ENCODE data around the gene ASB18. TPM values are rescaled to one million over a fixed set of nuclear protein-coding genes. Genes with fewer than 3 reads are reported as not detected.

The ASB18 gene
- total RNA-seq, 1 donor from 2014 or later, result not detected

- POLR2A ChIA-PET, result no interaction called here
- Mint-ChIP-seq H3K27me3 (no peaks in the 10 kb centered on the region), H3K9me3 (no peaks in the 10 kb centered on the region), H3K36me3 (ENCODE audit: low read depth) (no peaks in the 10 kb centered on the region), H3K4me3 (no peak overlapping the region), H3K4me1 (no peaks in the 10 kb centered on the region), H3K27ac (no peak overlapping the region)
- CTCF ChIA-PET, result no interaction called here
- DNase-seq (no peak), ATAC-seq (ENCODE audit: low read depth) (no peak)
- intact Hi-C loops (cut with micrococcal nuclease), result no loop called here
- TF ChIP-seq CTCF (IDR thresholded peaks at IDR 0.05), result no peak
These were observed 34.8 kb upstream of the ASB18 start for GRCh38 chr2:236298924-236299475.

- H3K4me3 Mint-ChIP-seq, result no peak overlapping the region
- H3K27me3 Mint-ChIP-seq, result no peaks in the 10 kb centered on the region
- intact Hi-C loops (cut with micrococcal nuclease), result no loop called here
- ChIA-PET CTCF (no interaction called here), POLR2A (no interaction called here)
- H3K9me3 Mint-ChIP-seq, result no peaks in the 10 kb centered on the region
- no peak for ATAC-seq (ENCODE audit: low read depth)
- no peak overlapping the region for H3K27ac Mint-ChIP-seq
- no peak for TF ChIP-seq CTCF (IDR thresholded peaks at IDR 0.05)
- no peak for DNase-seq
- no peaks in the 10 kb centered on the region for H3K4me1 Mint-ChIP-seq
- H3K36me3 Mint-ChIP-seq (ENCODE audit: low read depth), result no peaks in the 10 kb centered on the region
These were observed 31.3 kb upstream of the ASB18 start for GRCh38 chr2:236295481-236295880.

GRCh38 chr2:236294647-236295046 lies 30.4 kb upstream of the ASB18 start:
- Mint-ChIP-seq H3K27me3 (no peaks in the 10 kb centered on the region), H3K27ac (no peak overlapping the region), H3K36me3 (ENCODE audit: low read depth) (no peaks in the 10 kb centered on the region), H3K9me3 (no peaks in the 10 kb centered on the region), H3K4me1 (no peaks in the 10 kb centered on the region), H3K4me3 (no peak overlapping the region)
- DNase-seq (no peak), ATAC-seq (ENCODE audit: low read depth) (no peak)
- POLR2A ChIA-PET, result no interaction called here
- intact Hi-C loops (cut with micrococcal nuclease), result no loop called here
- no peak for TF ChIP-seq CTCF (IDR thresholded peaks at IDR 0.05)
- CTCF ChIA-PET, result no interaction called here

- ATAC-seq (ENCODE audit: low read depth), result no peak
- no peaks in the 10 kb centered on the region for H3K27me3 Mint-ChIP-seq
- DNase-seq, result no peak
- H3K4me1 Mint-ChIP-seq, result no peaks in the 10 kb centered on the region
- H3K27ac Mint-ChIP-seq, result no peak overlapping the region
- TF ChIP-seq CTCF (IDR thresholded peaks at IDR 0.05), result no peak
- no peaks in the 10 kb centered on the region for H3K9me3 Mint-ChIP-seq
- H3K4me3 Mint-ChIP-seq, result no peak overlapping the region
- ChIA-PET CTCF (no interaction called here), POLR2A (no interaction called here)
- intact Hi-C loops (cut with micrococcal nuclease), result no loop called here
- no peaks in the 10 kb centered on the region for H3K36me3 Mint-ChIP-seq (ENCODE audit: low read depth)
These were observed 29.1 kb upstream of the ASB18 start for GRCh38 chr2:236293241-236293810.

GRCh38 chr2:236291911-236292310 lies 27.7 kb upstream of the ASB18 start:
- no peak overlapping the region for H3K4me3 Mint-ChIP-seq
- no peak for TF ChIP-seq CTCF (IDR thresholded peaks at IDR 0.05)
- H3K4me1 Mint-ChIP-seq, result no peaks in the 10 kb centered on the region
- intact Hi-C loops (cut with micrococcal nuclease), result no loop called here
- H3K27ac Mint-ChIP-seq, result no peak overlapping the region
- DNase-seq, result no peak
- H3K27me3 Mint-ChIP-seq, result no peaks in the 10 kb centered on the region
- POLR2A ChIA-PET, result no interaction called here
- no peaks in the 10 kb centered on the region for H3K9me3 Mint-ChIP-seq
- no peaks in the 10 kb centered on the region for H3K36me3 Mint-ChIP-seq (ENCODE audit: low read depth)
- CTCF ChIA-PET, result no interaction called here
- no peak for ATAC-seq (ENCODE audit: low read depth)

Data from activated B cell treated with CpG ODN at 0.5 μM for 24 hours (primary cell).